ENCODE measurements around the gene EXTL2. TPM values are rescaled to one million over a fixed set of nuclear protein-coding genes. Genes with fewer than 3 reads are reported as not detected.
"Not testable (repeated sequence)": the region's sequence is repeated elsewhere in the genome, so short reads cannot be mapped to it uniquely, and the experiment has no call there.

Gene EXTL2
- total and polyA plus RNA-seq, 5 experiments from 2014 or later: 4.4 to 7.6 (median 5.1) TPM

GRCh38 chr1:100843160-100843559, 51.5 kb downstream of the EXTL2 start:
- H3K4me3 Mint-ChIP-seq, H3K36me3 Mint-ChIP-seq, H3K9me3 Mint-ChIP-seq, H3K4me1 Mint-ChIP-seq, H3K27ac Mint-ChIP-seq, DNase-seq, ATAC-seq: not testable (repeated sequence)
- POLR2A ChIA-PET: interaction anchor here (0.7 kb wide), 1 partner anchor 374 kb away, joined by 3 read pairs; no protein-coding TSS in a partner anchor
- H3K27me3 Mint-ChIP-seq: peaks cover 5 to 11% (median 8%) of the 10 kb centered on the region in 5 donors

- H3K4me1 Mint-ChIP-seq: no peaks in the 10 kb centered on the region
- no peak overlapping the region for H3K4me3 Mint-ChIP-seq
- ATAC-seq (no peak), DNase-seq (no peak)
- no peak overlapping the region for H3K27ac Mint-ChIP-seq
- H3K9me3 Mint-ChIP-seq: peaks cover 0 to 3% (median 0%) of the 10 kb centered on the region in 9 donors
- peaks cover 0 to 1% (median 0%) of the 10 kb centered on the region in 5 donors for H3K27me3 Mint-ChIP-seq
- no peaks in the 10 kb centered on the region for H3K36me3 Mint-ChIP-seq
- POLR2A ChIA-PET: no interaction called here
These were observed 58.5 kb downstream of the EXTL2 start for GRCh38 chr1:100835866-100836842.

- ATAC-seq: no peak
- POLR2A ChIA-PET: no interaction called here
- peaks cover 0 to under 1% (median 0%) of the 10 kb centered on the region in 9 donors for H3K9me3 Mint-ChIP-seq
- no peaks in the 10 kb centered on the region for H3K36me3 Mint-ChIP-seq
- H3K4me3 Mint-ChIP-seq: no peak overlapping the region
- H3K27ac Mint-ChIP-seq: no peak overlapping the region
- H3K27me3 Mint-ChIP-seq: peaks cover 0 to 3% (median 0%) of the 10 kb centered on the region in 5 donors
- H3K4me1 Mint-ChIP-seq: no peaks in the 10 kb centered on the region
- peak in 3 of 10 donors; percentile 7 to 18 (median 13) for DNase-seq
These were observed 59.6 kb downstream of the EXTL2 start for GRCh38 chr1:100834777-100835660.

- Mint-ChIP-seq H3K27me3 (peaks cover 0 to 11% (median 6%) of the 10 kb centered on the region in 5 donors), H3K4me3 (no peak overlapping the region), H3K36me3 (peaks cover 0 to 8% (median 3%) of the 10 kb centered on the region in 3 donors), H3K27ac (no peak overlapping the region), H3K4me1 (no peaks in the 10 kb centered on the region), H3K9me3 (peaks cover 2 to 10% (median 6%) of the 10 kb centered on the region in 9 donors)
- POLR2A ChIA-PET: no interaction called here
- DNase-seq (no peak), ATAC-seq (no peak)
These were observed 61.8 kb downstream of the EXTL2 start for GRCh38 chr1:100832694-100833428.

- H3K4me1 Mint-ChIP-seq, POLR2A ChIA-PET, ATAC-seq, DNase-seq, H3K27ac Mint-ChIP-seq, H3K4me3 Mint-ChIP-seq: not testable (repeated sequence)
- Mint-ChIP-seq H3K36me3 (peaks cover 0 to 23% (median 5%) of the 10 kb centered on the region in 3 donors), H3K27me3 (peaks cover 0 to 15% (median 6%) of the 10 kb centered on the region in 5 donors), H3K9me3 (peaks cover 7 to 48% (median 25%) of the 10 kb centered on the region in 9 donors)
These were observed 69.0 kb downstream of the EXTL2 start for GRCh38 chr1:100825666-100826065.

Other genes with a start within 250 kb of the EXTL2 start
- gene VCAM1, start 175.1 kb downstream of the EXTL2 start, total RNA-seq: not detected
- 1 to 10 TPM in 1 of 3 donors, not detected in 2; 1.6 TPM for gene VCAM1, start 175.1 kb downstream of the EXTL2 start, polyA plus RNA-seq
- gene SLC30A7, start 1.2 kb upstream of the EXTL2 start, total RNA-seq: 10 to 100 TPM; 34.1 to 37.0 TPM
- gene SLC30A7, start 1.2 kb upstream of the EXTL2 start, polyA plus RNA-seq: 10 to 100 TPM in 2 of 3 donors, 1 to 10 TPM in 1; 8.1 to 10.8 (median 10.5) TPM
- 10 to 100 TPM; 60.5 to 64.7 TPM for gene DPH5, start 130.9 kb upstream of the EXTL2 start, total RNA-seq
- gene DPH5, start 130.9 kb upstream of the EXTL2 start, polyA plus RNA-seq: 10 to 100 TPM; 41.8 to 62.4 (median 59.9) TPM

Measured in naive thymus-derived CD8-positive, alpha-beta T cell (primary cell).